K562 (cell line): ENCODE results near the gene MLXIPL. TPM values are rescaled to one million over a fixed set of nuclear protein-coding genes. Genes with fewer than 3 reads are reported as not detected.

Source experiments
- CLOCK ChIP-seq: fragments of 250-450 bp; sonication (Bioruptor Pico); IDR thresholded peaks from 2 replicates; pipeline ENCODE4 v1.4.0; 2020; ENCODE audit warnings: mild to moderate bottlenecking, moderate library complexity, borderline replicate concordance
- ELF2 ChIP-seq: fragments of 250-450 bp; sonication (Bioruptor Pico); IDR thresholded peaks from 2 replicates; pipeline ENCODE4 v1.5.0; 2021; ENCODE audit warnings: mild to moderate bottlenecking
- NFXL1 ChIP-seq: fragments of 450-650 bp; formaldehyde crosslinking; IDR thresholded peaks from 2 replicates; pipeline ENCODE4 v1.4.0; 2021; ENCODE audit warnings: mild to moderate bottlenecking
- NRF1 ChIP-seq, 2 experiments: fragments of 450-650 bp; IDR thresholded peaks in 1 of 2; conservative IDR thresholded peaks in 1 of 2; 2 replicates each; pipeline ENCODE4 v1.6.1; 2014; ENCODE audit warnings: mild to moderate bottlenecking in 2 of 2
- PURB ChIP-seq: sonication (generic); formaldehyde crosslinking; IDR thresholded peaks from 2 replicates; pipeline ENCODE4 v1.9.0; 2021; ENCODE audit warnings: low read depth, mild to moderate bottlenecking, missing genetic modification reagents
- SIN3A ChIP-seq, 2 experiments: fragments of 150-350 bp in 1 of 2; IDR thresholded peaks; 2 replicates each; pipeline ENCODE4 v1.6.1; 2011 to 2016; ENCODE audit warnings: borderline replicate concordance in 2 of 2, low read depth in 2 of 2, low read length in 2 of 2, mild to moderate bottlenecking in 2 of 2, moderate library complexity in 2 of 2; ENCODE audit not compliant: control insufficient read depth in 1 of 2
- UBTF ChIP-seq, 2 experiments: IDR thresholded peaks; 2 replicates each; pipeline ENCODE4 v1.6.1; 2012; ENCODE audit warnings: improper control_type of control experiment in 2 of 2, low read depth in 2 of 2, low read length in 2 of 2, borderline replicate concordance in 1 of 2
- VEZF1 ChIP-seq: fragments of 200-800 bp; sonication (Bioruptor generic); IDR thresholded peaks from 2 replicates; pipeline ENCODE4 v1.6.1; 2017; ENCODE audit warnings: missing genetic modification characterization, missing compliant biosample characterization
- ZMIZ1 ChIP-seq, 2 experiments: fragments of 150-350 bp in 1 of 2; IDR thresholded peaks; 2 replicates each; pipeline ENCODE4 v1.6.1; 2012 to 2016; ENCODE audit warnings: low read depth in 2 of 2, low read length in 2 of 2, mild to moderate bottlenecking in 1 of 2, moderate library complexity in 1 of 2
- polyA plus RNA-seq, 8 experiments: library from polyadenylated mRNA; depleted of rRNA in 4 of 8; stranded (reverse) in 5 of 8; unstranded in 3 of 8; fragments of >200 nt; fragmentation: Nextera tagmentation in 2 of 8; fragmentation: Illumina TruSeq in 1 of 8; extraction: Ambion mirVana in 2 of 8; extraction: Trizol in 1 of 8; gene quantifications; 2 replicates each; pipeline versions ENCODE4 v1.2.1 to v1.2.3, GENCODE V29; 2011 to 2014; ENCODE audit warnings: inconsistent platforms in 1 of 8, missing spikeins in 1 of 8
- total RNA-seq, 7 experiments: library from RNA; depleted of rRNA in 6 of 7; stranded (reverse); fragments of >200 nt in 6 of 7; fragmentation: Illumina TruSeq in 2 of 7; extraction: Trizol in 2 of 7; gene quantifications; 2 replicates each; pipeline versions ENCODE4 v1.2.1 to v1.2.3, GENCODE V29; 2011 to 2021; ENCODE audit warnings: low replicate concordance in 1 of 7

MLXIPL gene
- total and polyA plus RNA-seq, 9 of the 15 experiments (the other 6 are each of a cell fraction or from before 2014, with no cell fraction given): 0.11 to 18.4 (median 1.4) TPM

- TF ChIP-seq CLOCK (CRISPR knock-in tag) (no peak), ZMIZ1 (IDR thresholded peaks at IDR 0.05; ENCODE audit: low read depth in 2 of 2, low read length in 2 of 2) (0 out of 4 replicates have a peak, but pooled peaks of 1 of the 2 experiments have one; percentile 25), PURB (CRISPR knock-in tag) (no peak), SIN3A (IDR thresholded peaks at IDR 0.05; ENCODE audit: borderline replicate concordance in 2 of 2, control insufficient read depth in 1 of 2, low read depth in 2 of 2, low read length in 2 of 2) (0 out of 4 replicates have a peak, but pooled peaks of 1 of the 2 experiments have one; percentile 32), VEZF1 (CRISPR knock-in tag) (peak; percentile 95), NFXL1 (no peak), UBTF (IDR thresholded peaks at IDR 0.05; ENCODE audit: borderline replicate concordance in 1 of 2, low read depth in 2 of 2, low read length in 2 of 2) (peak; percentile 47 to 87; a peak in 2 of 4 replicates), ELF2 (CRISPR knock-in tag) (no peak), NRF1 (conservative IDR thresholded peaks at IDR 0.05 in 1 of 2, IDR thresholded peaks at IDR 0.05 in 1 of 2) (peak in 1 of 2 experiments; percentile 68; a peak in 3 of 4 replicates)
These were observed 43.2 kb upstream of the MLXIPL start, which contains the start of gene VPS37D (continued) for GRCh38 chr7:73667344-73668102.
